Neural cell (in vitro differentiated cells): ENCODE data around the gene ACTL9. TPM values are rescaled to one million over a fixed set of nuclear protein-coding genes. Genes with fewer than 3 reads are reported as not detected.

ENCODE experiments used
- H2AFZ ChIP-seq: fragments of 200-600, 300-800 bp; sonication (generic), shearing (Covaris generic); 2 replicates; pipeline ENCODE4 v1.6.0; 2014; ENCODE audit warnings: low read depth, mild to moderate bottlenecking, antibody characterized with exemption, low read length, moderate library complexity
- H3F3A ChIP-seq: fragments of 200-600 bp; shearing (Covaris generic); 2 replicates; pipeline ENCODE4 v1.6.1; 2016; ENCODE audit warnings: mild to moderate bottlenecking, moderate library complexity, mixed read lengths, antibody characterized with exemption, low read length; ENCODE audit not compliant: insufficient read depth, poor library complexity, severe bottlenecking
- H3K27ac ChIP-seq: fragments of 200-600, 300-800 bp; sonication (generic), shearing (Covaris generic); 2 replicates; pipeline ENCODE4 v1.5.1; 2014; ENCODE audit warnings: mild to moderate bottlenecking, low read length, moderate library complexity
- H3K27me3 ChIP-seq: fragments of 300-800, 200-600 bp; sonication (generic), shearing (Covaris generic); 2 replicates; pipeline ENCODE4 v1.6.0; 2014; ENCODE audit warnings: mild to moderate bottlenecking, low read depth, low read length, moderate library complexity; ENCODE audit not compliant: insufficient read depth
- H3K36me3 ChIP-seq: fragments of 300-800, 200-600 bp; sonication (generic), shearing (Covaris generic); 2 replicates; pipeline ENCODE4 v1.5.1; 2014; ENCODE audit warnings: mild to moderate bottlenecking, antibody characterized with exemption, low read length, moderate library complexity; ENCODE audit not compliant: insufficient read depth
- H3K4me2 ChIP-seq: fragments of 300-800, 200-600 bp; sonication (generic), shearing (Covaris generic); 2 replicates; pipeline ENCODE4 v1.6.0; 2014; ENCODE audit warnings: mild to moderate bottlenecking, low read length
- H3K4me3 ChIP-seq: fragments of 300-800, 200-600 bp; sonication (generic), shearing (Covaris generic); 2 replicates; pipeline ENCODE4 v1.5.1; 2014; ENCODE audit warnings: mild to moderate bottlenecking, low read length, moderate library complexity
- H3K79me2 ChIP-seq: fragments of 200-600 bp; shearing (Covaris generic); replicated peaks from 2 replicates; pipeline ENCODE4 v1.6.0; 2014; ENCODE audit warnings: mild to moderate bottlenecking, low read length, moderate library complexity; ENCODE audit not compliant: insufficient read depth
- H3K9ac ChIP-seq: fragments of 300-800, 200-600 bp; sonication (generic), shearing (Covaris generic); 2 replicates; pipeline ENCODE4 v1.6.1; 2016; ENCODE audit warnings: mild to moderate bottlenecking, low read length, mixed read lengths
- H3K9me2 ChIP-seq: fragments of 200-600 bp; shearing (Covaris generic); 2 replicates; pipeline ENCODE4 v1.6.1; 2016; ENCODE audit warnings: mild to moderate bottlenecking, low read length, mixed read lengths; ENCODE audit not compliant: insufficient read depth
- H3K9me3 ChIP-seq: fragments of 200-600, 300-800 bp; sonication (generic), shearing (Covaris generic); 2 replicates; pipeline ENCODE4 v1.6.1; 2016; ENCODE audit warnings: mild to moderate bottlenecking, mixed run types, low read length, moderate library complexity, mixed read lengths
- H4K20me1 ChIP-seq: fragments of 200-600 bp; shearing (Covaris generic); 2 replicates; pipeline ENCODE4 v1.6.1; 2016; ENCODE audit warnings: mild to moderate bottlenecking, mixed run types; ENCODE audit not compliant: insufficient read depth
- EP300 ChIP-seq: fragments of 450-650 bp; conservative IDR thresholded peaks from 2 replicates; pipeline ENCODE4 v1.6.1; 2014; ENCODE audit warnings: antibody characterized with exemption, mild to moderate bottlenecking, moderate library complexity; ENCODE audit not compliant: poor library complexity, severe bottlenecking
- EZH2 ChIP-seq: fragments of 200-600, 300-800 bp; shearing (Covaris generic), sonication (generic); IDR thresholded peaks from 2 replicates; pipeline ENCODE4 v1.6.1; 2014; ENCODE audit warnings: antibody characterized with exemption, low read length, borderline replicate concordance, mild to moderate bottlenecking; ENCODE audit not compliant: insufficient read depth, poor library complexity, severe bottlenecking
- MXI1 ChIP-seq: fragments of 450-650 bp; conservative IDR thresholded peaks from 2 replicates; pipeline ENCODE4 v1.6.1; 2014; ENCODE audit warnings: antibody characterized with exemption, mild to moderate bottlenecking; ENCODE audit not compliant: poor library complexity, severe bottlenecking
- POLR2AphosphoS5 ChIP-seq: IDR thresholded peaks from 2 replicates; pipeline ENCODE4 v1.6.1; 2012
- RAD21 ChIP-seq: fragments of 450-650 bp; conservative IDR thresholded peaks from 2 replicates; pipeline ENCODE4 v1.6.1; 2014; ENCODE audit warnings: antibody characterized with exemption, mild to moderate bottlenecking, moderate library complexity
- SMC3 ChIP-seq: fragments of 450-650 bp; conservative IDR thresholded peaks from 2 replicates; pipeline ENCODE4 v1.6.1; 2014; ENCODE audit warnings: antibody characterized with exemption, mild to moderate bottlenecking, moderate library complexity; ENCODE audit not compliant: poor library complexity
- TAF1 ChIP-seq: IDR thresholded peaks from 2 replicates; pipeline ENCODE4 v1.6.1; 2012; ENCODE audit warnings: low read depth
- polyA plus RNA-seq: library from polyadenylated mRNA; depleted of rRNA; stranded (reverse); fragments of >200 nt; gene quantifications from 2 replicates; pipeline ENCODE4 v1.2.3, GENCODE V29; 2014
- TF ChIP-seq, protein P1 (sequence below): fragments of 450-650 bp; IDR thresholded peaks from 2 replicates; pipeline ENCODE4 v1.5.1; 2014; ENCODE audit warnings: antibody characterized with exemption, mild to moderate bottlenecking, moderate library complexity; ENCODE audit not compliant: poor library complexity, severe bottlenecking
- TF ChIP-seq, protein P2 (sequence below): IDR thresholded peaks from 2 replicates; pipeline ENCODE4 v1.6.1; 2012; ENCODE audit warnings: borderline replicate concordance

Gene ACTL9
- polyA plus RNA-seq, 1 donor from 2014 or later: not detected

DNA sequence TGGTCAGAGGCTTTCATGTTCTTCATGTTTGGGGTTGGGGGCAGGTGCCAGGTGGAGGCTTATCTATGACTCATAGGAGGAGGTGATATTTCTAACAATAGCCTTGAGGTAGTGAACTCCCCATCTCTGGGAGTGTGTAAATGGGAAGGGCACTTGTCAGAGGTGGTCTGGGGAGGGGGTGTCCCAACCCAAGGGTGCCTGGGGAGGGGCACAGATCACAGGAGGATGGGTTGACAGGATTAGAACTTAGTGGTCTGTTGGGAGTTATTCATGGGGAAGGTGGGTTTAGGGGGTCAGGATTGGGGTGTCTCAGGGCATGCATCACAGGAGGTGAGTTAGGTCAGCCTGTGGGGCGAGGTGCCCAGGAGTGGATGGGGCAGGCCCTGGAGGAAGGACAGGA is 1.6 kb downstream of the ACTL9 start:
- Histone ChIP-seq H3K4me3 (no peak overlapping the region), H3K9me2 (no peaks in the 10 kb centered on the region), H3K9ac (no peak overlapping the region), H3K27ac (no peak overlapping the region), H3K79me2 (no peaks in the 10 kb centered on the region), H3K9me3 (no peaks in the 10 kb centered on the region), H3K36me3 (no peaks in the 10 kb centered on the region), H3K27me3 (no peaks in the 10 kb centered on the region), H3K4me2 (no peak overlapping the region), H4K20me1 (no peaks in the 10 kb centered on the region), H3F3A (no peaks in the 10 kb centered on the region), H2AFZ (no peak overlapping the region)
- TF ChIP-seq MXI1 (no peak), EP300 (no peak), SMC3 (no peak), RAD21 (no peak), POLR2AphosphoS5 (no peak), TAF1 (no peak), EZH2 (no peak)
- TF ChIP-seq, protein P1, sequence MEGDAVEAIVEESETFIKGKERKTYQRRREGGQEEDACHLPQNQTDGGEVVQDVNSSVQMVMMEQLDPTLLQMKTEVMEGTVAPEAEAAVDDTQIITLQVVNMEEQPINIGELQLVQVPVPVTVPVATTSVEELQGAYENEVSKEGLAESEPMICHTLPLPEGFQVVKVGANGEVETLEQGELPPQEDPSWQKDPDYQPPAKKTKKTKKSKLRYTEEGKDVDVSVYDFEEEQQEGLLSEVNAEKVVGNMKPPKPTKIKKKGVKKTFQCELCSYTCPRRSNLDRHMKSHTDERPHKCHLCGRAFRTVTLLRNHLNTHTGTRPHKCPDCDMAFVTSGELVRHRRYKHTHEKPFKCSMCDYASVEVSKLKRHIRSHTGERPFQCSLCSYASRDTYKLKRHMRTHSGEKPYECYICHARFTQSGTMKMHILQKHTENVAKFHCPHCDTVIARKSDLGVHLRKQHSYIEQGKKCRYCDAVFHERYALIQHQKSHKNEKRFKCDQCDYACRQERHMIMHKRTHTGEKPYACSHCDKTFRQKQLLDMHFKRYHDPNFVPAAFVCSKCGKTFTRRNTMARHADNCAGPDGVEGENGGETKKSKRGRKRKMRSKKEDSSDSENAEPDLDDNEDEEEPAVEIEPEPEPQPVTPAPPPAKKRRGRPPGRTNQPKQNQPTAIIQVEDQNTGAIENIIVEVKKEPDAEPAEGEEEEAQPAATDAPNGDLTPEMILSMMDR: no peak
- TF ChIP-seq, protein P2, sequence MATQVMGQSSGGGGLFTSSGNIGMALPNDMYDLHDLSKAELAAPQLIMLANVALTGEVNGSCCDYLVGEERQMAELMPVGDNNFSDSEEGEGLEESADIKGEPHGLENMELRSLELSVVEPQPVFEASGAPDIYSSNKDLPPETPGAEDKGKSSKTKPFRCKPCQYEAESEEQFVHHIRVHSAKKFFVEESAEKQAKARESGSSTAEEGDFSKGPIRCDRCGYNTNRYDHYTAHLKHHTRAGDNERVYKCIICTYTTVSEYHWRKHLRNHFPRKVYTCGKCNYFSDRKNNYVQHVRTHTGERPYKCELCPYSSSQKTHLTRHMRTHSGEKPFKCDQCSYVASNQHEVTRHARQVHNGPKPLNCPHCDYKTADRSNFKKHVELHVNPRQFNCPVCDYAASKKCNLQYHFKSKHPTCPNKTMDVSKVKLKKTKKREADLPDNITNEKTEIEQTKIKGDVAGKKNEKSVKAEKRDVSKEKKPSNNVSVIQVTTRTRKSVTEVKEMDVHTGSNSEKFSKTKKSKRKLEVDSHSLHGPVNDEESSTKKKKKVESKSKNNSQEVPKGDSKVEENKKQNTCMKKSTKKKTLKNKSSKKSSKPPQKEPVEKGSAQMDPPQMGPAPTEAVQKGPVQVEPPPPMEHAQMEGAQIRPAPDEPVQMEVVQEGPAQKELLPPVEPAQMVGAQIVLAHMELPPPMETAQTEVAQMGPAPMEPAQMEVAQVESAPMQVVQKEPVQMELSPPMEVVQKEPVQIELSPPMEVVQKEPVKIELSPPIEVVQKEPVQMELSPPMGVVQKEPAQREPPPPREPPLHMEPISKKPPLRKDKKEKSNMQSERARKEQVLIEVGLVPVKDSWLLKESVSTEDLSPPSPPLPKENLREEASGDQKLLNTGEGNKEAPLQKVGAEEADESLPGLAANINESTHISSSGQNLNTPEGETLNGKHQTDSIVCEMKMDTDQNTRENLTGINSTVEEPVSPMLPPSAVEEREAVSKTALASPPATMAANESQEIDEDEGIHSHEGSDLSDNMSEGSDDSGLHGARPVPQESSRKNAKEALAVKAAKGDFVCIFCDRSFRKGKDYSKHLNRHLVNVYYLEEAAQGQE: no peak

DNA sequence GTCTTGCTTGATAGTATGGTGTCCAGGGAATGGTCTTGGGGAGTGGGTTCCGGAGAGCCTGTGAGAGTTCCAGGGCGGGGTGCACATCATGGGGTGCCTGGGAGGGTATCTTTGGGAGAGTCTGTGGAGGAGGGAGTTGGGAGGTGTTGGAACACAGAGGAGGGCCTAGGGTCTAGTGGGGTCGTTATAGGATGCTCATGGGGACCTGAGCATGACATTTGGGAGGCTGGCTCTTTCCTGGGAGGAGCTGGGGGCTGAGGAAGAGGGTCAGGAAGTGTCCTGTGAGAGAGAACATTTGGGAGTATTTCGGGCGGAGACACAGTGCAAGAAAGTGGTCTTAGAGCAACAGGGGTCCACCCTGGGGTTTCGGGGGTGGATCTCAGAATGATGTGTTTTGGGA is 2.7 kb downstream of the ACTL9 start:
- TF ChIP-seq, protein P1: no peak
- TF ChIP-seq SMC3 (no peak), RAD21 (no peak), POLR2AphosphoS5 (no peak), EP300 (no peak), TAF1 (no peak), MXI1 (no peak), EZH2 (no peak)
- TF ChIP-seq, protein P2: no peak

More for the DNA sequence above, 2.7 kb downstream of the ACTL9 start:
- no peaks in the 10 kb centered on the region for H3K9me3 ChIP-seq
- H3K27me3 ChIP-seq: no peaks in the 10 kb centered on the region
- no peak overlapping the region for H3K9ac ChIP-seq
- H3F3A ChIP-seq: no peaks in the 10 kb centered on the region
- no peak overlapping the region for H3K27ac ChIP-seq
- no peaks in the 10 kb centered on the region for H3K9me2 ChIP-seq
- H3K4me2 ChIP-seq: no peak overlapping the region
- no peaks in the 10 kb centered on the region for H3K79me2 ChIP-seq
- no peaks in the 10 kb centered on the region for H4K20me1 ChIP-seq
- no peaks in the 10 kb centered on the region for H3K36me3 ChIP-seq
- no peak overlapping the region for H2AFZ ChIP-seq
- H3K4me3 ChIP-seq: no peak overlapping the region
